HG02763 (cell line): ENCODE results near the gene STK32C.
"Not testable (repeated sequence)": the region's sequence is repeated elsewhere in the genome, so short reads cannot be mapped to it uniquely, and the experiment has no call there.

Experiments
- ATAC-seq: cut with Tn5 transposase; IDR thresholded peaks from one replicate; pipeline ENCODE4 v1.9.1; 2021; ENCODE audit warnings: mild to moderate bottlenecking, moderate library complexity; ENCODE audit not compliant: unreplicated experiment

STK32C gene

GRCh38 chr10:132270256-132270655 lies 37.5 kb downstream of the STK32C start:
- ATAC-seq: no peak

GRCh38 chr10:132269266-132270230 lies 38.2 kb downstream of the STK32C start:
- ATAC-seq: no peak

DNA sequence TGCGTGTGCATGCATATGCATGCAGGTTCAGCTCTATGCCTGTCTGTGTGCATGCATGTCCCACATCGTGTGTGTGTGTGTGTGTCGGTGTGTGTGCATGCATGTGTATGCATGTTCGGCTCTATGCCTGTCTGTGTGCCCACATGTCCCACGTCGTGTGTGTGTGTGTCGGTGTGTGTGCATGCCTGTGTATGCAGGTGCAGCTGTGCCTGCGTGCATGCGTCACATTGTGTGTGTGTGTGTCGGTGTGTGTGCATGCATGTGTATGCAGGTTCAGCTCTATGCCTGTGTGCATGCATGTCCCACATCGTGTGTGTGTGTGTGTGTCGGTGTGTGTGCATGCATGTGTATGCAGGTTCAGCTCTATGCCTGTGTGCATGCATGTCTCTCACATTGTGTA lies 39.8 kb downstream of the STK32C start:
- ATAC-seq: not testable (repeated sequence)

- ATAC-seq: no peak
Observed at GRCh38 chr10:132266594-132267161, 41.1 kb downstream of the STK32C start.

- no peak for ATAC-seq
Observed at GRCh38 chr10:132265890-132266496, 41.8 kb downstream of the STK32C start.

DNA sequence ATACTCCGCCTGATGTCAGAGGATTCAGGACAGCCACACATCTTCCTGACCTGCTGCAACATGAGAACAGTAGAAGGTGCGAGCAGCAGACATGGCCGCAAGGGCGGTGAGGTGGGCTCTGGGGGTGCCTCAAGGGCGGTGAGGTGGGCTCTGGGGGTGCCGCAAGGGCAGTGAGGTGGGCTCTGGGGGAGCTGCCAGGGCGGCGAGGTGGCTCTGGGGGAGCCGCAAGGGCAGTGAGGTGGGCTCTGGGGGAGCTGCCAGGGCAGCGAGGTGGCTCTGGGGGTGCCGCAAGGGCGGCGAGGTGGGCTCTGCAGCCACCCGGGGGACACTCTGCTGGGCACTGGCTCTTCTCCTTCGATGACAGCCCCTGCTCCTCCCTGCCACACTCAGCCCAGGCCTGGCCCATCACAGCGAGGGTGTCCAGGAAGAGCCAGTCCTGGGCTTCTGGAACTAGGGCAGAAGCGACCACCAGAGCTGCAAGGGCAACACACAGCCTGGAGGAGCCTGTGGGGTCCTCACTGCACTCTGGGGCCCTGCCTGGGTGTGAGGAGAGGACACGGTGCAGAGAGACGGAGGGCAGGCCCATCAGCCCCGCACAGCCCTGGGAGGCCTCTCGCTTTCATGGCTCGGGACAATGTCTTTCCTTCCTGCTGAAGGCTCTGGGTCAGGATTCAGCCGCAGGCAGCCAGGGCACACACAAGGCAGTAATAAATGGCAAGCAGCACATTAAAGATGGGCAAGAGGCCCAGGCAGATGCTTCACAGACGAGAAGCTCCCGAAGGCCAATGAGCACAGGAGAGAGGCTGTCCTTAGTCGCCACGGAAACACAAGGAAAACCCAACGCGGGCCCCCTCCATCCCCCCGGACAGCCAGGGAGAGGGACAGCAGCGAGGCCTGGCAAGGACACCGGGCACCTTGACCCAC lies 42.5 kb downstream of the STK32C start:
- ATAC-seq: no peak

GRCh38 chr10:132264306-132264950 lies 43.3 kb downstream of the STK32C start:
- no peak for ATAC-seq

- no peak for ATAC-seq
Observed at GRCh38 chr10:132263866-132264265, 43.9 kb downstream of the STK32C start.

GRCh38 chr10:132259702-132260482 lies 47.9 kb downstream of the STK32C start:
- no peak for ATAC-seq

GRCh38 chr10:132258423-132258822 lies 49.3 kb downstream of the STK32C start:
- ATAC-seq: no peak

DNA sequence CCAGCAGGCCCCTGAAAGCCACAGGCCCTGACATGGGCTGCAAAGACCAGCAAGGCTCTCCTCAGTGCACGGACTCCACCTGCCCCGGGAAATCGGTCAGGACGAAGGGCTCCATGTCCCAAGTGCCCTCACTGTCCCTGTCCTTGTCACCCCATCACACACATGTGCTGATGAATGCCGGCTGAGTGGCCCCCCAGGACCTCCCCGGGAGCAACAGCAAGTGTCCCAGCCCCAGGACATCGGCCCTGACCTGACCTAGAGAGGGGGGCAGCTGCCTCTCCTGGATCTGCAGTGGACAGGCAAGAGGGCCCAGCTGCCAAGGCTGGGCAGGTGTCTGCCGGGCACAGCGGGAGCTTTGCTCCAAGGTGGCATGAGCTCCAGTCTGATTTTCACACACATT lies 49.8 kb downstream of the STK32C start:
- ATAC-seq: no peak

GRCh38 chr10:132257271-132257670 lies 50.5 kb downstream of the STK32C start:
- ATAC-seq: no peak

DNA sequence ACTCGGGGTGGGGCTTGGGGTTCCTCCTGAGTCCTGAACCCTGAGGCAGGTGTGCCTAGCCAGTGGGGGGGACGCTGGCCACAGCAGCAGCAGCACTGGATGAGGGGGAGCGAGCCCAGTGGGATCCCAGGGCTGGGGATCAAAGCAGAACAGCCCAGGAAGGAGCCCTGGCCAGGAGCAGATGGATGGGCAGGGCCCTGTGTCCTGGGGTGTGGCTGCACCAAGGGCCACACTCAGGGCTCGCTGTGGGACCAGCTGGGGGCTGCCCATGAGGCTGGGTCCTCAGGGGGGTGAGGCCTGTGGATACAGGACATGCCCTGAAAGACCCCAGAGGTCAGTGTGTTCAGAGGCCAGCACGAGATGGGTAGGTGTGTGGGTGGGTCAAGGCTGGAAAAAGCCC lies 50.9 kb downstream of the STK32C start:
- ATAC-seq: no peak

GRCh38 chr10:132255489-132256344 lies 52.0 kb downstream of the STK32C start:
- ATAC-seq: no peak

DNA sequence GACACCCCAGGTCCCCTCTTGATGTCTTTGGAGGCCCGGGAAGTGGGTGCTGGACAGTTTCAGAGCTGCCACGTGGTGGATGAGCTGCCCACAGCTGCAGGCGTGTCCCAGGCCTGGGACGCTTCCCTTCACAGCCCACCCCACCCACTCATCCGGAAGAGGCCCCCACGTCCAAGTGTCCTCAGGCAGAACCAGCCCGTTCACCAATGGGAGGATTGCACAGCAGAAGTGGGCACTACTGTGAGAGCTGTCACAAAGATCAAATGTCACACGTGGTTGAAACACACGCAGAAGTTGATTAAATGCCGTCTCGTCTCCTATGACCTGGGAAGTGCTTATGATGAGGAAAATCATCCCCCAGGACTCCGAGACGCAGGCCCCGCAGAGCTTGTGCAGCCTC lies 52.9 kb downstream of the STK32C start:
- no peak for ATAC-seq

GRCh38 chr10:132253092-132253687 lies 54.6 kb downstream of the STK32C start:
- ATAC-seq: no peak

DNA sequence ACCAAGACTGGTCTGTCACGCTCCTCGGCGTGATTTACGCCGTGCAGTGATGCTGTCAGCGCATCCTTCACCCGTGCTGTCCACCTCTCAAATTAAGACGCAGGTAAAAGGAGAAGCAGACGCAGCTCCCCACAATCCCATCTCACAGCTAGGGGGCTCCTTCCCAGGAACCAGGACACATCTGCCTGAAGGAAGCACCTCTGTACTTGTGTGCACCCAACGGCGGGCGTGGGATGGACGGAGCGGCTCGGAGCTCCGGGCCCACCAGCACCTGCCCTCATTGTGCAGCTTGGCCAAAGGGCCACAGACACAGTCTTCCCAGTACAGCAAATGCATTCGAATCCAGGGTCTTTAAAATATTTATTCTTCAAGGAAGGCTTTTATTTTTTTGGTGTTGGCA lies 55.3 kb downstream of the STK32C start:
- no peak for ATAC-seq

DNA sequence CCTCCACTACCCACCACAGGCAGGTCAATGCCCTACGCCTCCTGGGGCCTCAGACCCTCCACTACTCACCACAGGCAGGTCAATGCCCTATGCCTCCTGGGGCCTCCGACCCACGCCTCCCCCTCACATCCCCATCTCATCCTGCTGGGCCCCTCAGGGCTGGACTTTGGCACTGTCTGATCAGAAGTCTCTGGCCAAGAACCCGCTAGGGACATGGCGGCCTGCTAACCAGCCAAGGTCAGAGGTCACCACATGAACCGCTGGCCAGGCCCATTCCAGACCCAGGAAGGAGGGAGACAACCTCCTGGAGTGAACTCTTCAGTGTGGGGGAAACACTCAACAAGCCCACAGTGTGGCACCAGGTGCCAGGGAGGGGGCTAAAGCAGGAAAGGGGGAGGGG lies 55.8 kb downstream of the STK32C start:
- ATAC-seq: no peak
